HG03565 (cell line): Measurements from ENCODE around the gene ZMYND11.
"Not testable (repeated sequence)": the region's sequence is repeated elsewhere in the genome, so short reads cannot be mapped to it uniquely, and the experiment has no call there.

Experiments used
- ATAC-seq: cut with Tn5 transposase; IDR thresholded peaks from one replicate; pipeline ENCODE4 v1.9.1; 2021; ENCODE audit warnings: mild to moderate bottlenecking, moderate library complexity; ENCODE audit not compliant: unreplicated experiment

ZMYND11 gene

DNA sequence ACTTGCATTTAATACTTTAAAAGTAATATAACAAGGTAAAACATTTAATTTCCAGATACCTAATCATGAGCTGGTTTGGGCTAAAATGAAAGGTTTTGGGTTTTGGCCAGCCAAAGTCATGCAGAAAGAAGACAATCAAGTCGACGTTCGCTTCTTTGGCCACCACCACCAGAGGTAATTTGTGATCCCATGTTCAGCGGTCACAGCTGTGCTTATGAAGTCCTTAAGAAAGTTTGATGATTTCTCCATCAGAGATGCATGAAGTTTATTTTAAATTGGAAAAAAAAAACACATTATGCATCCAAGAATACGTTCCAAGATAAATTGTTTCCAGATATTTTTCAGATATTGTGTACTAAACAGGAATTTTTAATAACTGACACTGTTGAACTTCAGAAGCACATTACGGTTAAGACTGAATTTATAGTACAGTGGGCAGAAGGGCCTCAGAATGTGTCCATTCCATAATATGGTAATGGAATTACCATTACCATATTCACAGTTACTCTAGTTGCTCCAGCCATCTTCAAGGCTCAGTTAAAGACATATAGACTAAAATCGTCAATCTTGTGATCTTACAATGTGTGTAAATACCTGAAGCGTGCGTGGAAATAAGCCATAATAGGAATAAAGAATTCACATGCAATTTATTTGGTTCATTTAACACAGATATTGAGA lies 106.8 kb downstream of the ZMYND11 start:
- no peak for ATAC-seq

DNA sequence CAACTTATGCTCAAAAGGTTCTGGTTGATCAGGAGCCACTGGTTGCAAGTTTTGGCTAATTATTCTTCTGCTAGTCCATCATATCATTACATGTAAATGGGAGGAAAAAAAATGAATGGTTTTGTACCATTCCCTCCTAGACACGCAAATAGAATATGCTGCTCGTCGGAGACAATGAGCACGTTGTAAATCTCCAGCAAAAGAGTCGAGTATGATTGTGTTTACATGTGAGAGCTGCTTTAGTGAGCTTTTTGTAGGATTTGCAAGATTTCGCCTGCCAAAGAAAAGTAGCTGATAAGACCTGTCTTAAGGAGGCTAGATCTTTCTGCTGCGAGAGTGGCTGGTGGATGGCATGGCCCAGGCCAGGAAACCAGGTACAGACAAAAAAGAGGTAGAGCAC lies 109.0 kb downstream of the ZMYND11 start:
- no peak for ATAC-seq

GRCh38 chr10:246431-246830 lies 111.2 kb downstream of the ZMYND11 start:
- ATAC-seq = no peak

GRCh38 chr10:247480-247879 lies 112.2 kb downstream of the ZMYND11 start:
- no peak for ATAC-seq

DNA sequence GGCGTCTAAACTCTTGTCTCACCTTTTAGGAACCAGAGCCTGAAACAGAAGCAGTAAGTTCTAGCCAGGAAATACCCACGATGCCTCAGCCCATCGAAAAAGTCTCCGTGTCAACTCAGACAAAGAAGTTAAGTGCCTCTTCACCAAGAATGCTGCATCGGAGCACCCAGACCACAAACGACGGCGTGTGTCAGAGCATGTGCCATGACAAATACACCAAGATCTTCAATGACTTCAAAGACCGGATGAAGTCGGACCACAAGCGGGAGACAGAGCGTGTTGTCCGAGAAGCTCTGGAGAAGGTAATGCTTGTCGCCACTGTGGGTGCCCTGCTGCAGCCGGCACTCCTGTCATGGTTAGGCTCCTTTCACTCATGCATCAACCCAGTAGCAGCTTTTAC lies 113.1 kb downstream of the ZMYND11 start:
- ATAC-seq = no peak

GRCh38 chr10:251982-252582 lies 116.8 kb downstream of the ZMYND11 start:
- no peak for ATAC-seq

- ATAC-seq = no peak
Observed at GRCh38 chr10:260819-261429, 125.7 kb downstream of the ZMYND11 start.

- not testable (repeated sequence) for ATAC-seq
Observed at GRCh38 chr10:264160-265073, 129.2 kb downstream of the ZMYND11 start.

- ATAC-seq = not testable (repeated sequence)
Observed at GRCh38 chr10:265074-265440, 129.8 kb downstream of the ZMYND11 start.

DNA sequence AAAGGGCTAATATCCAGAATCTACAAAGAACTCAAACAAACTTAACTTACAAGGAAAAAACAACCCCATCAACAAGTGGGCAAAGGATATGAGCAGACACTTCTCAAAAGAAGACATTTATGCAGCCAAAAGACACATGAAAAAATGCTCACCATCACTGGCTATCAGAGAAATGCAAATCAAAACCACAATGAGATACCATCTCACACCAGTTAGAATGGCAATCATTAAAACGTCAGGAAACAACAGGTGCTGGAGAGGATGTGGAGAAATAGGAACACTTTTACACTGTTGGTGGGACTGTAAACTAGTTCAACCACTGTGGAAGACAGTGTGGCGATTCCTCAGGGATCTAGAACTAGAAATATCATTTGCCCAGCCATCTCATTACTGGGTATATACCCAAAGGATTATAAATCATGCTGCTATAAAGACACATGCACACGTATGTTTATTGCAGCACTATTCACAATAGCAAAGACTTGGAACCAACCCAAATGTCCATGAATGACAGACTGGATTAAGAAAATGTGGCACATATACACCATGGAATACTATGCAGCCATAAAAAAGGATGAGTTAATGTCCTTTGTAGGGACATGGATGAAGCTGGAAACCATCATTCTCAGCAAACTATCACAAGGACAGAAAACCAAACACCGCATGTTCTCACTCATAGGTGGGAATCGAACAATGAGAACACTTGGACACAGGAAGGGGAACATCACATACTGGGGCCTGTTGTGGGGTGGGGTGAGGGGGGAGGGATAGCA lies 130.7 kb downstream of the ZMYND11 start:
- ATAC-seq = not testable (repeated sequence)

GRCh38 chr10:266974-267425 lies 131.7 kb downstream of the ZMYND11 start:
- ATAC-seq = no peak

GRCh38 chr10:267705-268104 lies 132.4 kb downstream of the ZMYND11 start:
- ATAC-seq = no peak

GRCh38 chr10:269440-270074 lies 134.3 kb downstream of the ZMYND11 start:
- no peak for ATAC-seq

- ATAC-seq = no peak
Observed at GRCh38 chr10:271201-271600, 135.9 kb downstream of the ZMYND11 start.

DNA sequence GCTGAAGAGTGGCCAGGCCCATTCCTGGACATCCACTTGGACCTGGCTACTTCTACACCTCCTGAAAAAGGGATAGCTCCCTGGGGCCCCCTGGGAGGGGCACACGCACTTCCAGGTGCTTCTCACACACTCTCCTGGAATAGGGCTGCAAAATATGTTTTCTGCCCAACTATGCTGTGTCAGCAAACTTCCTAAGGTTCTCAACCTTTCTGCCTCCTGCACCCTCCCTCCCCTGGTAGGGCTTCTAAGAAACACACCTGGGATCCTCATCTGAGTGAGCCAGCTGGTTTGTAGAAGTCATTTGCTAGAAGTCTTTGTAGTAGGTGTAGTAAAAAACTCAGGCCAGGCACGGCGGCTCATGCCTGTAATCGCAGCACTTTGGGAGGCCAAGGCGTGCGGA lies 136.5 kb downstream of the ZMYND11 start:
- no peak for ATAC-seq

DNA sequence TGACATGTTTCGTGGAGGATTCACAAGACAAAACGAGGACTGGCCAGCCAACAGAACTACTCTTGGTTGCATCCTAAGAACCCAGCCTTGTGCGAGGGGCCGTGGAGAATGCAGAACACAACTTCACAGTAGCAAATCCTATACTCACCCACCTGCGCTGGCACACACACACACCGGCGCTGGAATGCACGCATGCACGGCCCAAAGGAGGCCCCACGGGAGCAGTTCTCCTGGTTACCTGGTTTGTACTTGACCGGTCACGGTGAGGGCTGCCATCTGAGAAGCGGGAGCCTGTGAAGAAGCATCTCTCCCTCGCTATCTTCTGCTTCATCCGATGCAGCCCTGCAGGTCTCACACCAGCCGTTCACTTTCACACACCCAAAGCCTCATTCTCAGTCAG lies 137.8 kb downstream of the ZMYND11 start:
- ATAC-seq = no peak

DNA sequence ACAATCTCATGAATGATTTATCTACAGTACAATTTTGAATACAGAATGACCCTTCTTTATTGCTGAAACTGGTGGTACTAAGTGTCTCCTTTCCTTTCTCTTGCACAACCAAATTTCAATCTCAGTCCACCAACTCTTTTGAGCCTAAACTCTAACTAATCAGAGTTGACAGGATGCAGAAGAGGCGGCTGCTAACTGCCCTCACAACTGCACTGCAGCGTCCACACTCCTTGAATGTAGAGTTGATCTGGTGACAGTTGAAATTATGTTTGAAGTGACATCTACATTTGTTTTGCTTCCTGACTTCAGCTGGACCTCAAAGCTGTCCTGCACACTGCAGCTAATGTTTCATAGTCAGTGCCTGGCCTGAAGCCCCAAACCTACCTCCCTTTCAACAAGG lies 139.6 kb downstream of the ZMYND11 start:
- ATAC-seq = no peak

DNA sequence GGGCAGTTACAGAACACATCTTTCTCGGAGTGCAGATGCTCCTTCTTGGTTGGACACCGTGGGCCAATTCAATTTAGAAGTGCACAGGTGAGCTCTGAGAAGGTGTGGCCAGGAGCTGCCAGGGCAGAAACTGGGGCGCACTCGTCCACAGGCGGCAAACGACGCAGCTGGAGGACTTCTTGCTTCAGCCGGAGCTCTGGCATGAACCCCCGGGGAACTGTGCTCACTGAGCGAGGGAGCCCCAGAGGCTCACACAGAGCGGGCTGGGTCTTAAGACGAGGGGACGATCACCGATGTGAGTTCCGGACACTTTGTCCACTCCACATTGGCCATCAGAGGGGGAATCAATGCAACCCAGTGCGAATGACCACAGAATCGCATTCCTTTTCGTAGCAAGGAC lies 140.4 kb downstream of the ZMYND11 start:
- no peak for ATAC-seq

- no peak for ATAC-seq
Observed at GRCh38 chr10:277963-278362, 142.7 kb downstream of the ZMYND11 start.

DNA sequence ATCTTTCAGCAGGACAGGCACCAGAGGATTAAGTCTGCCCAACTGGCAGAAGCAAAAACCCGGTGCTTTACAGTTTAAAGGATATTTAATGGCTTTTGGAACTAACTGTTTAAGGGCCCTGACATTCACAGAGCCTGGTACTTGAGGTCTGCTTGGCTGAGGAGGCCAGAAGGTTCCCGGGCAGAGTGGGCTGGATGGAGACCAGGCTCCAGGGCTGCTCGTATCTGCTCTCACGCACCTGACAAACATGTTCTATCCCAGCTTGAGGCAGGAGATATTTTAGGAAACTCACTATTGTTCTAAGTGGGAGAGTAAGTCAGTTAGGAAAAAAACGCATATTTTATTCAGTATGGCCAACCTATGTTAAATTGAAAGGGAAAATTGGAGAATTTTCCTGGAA lies 143.5 kb downstream of the ZMYND11 start:
- ATAC-seq = no peak
